ENCODE data around the gene SLC25A25.

SLC25A25 gene

DNA sequence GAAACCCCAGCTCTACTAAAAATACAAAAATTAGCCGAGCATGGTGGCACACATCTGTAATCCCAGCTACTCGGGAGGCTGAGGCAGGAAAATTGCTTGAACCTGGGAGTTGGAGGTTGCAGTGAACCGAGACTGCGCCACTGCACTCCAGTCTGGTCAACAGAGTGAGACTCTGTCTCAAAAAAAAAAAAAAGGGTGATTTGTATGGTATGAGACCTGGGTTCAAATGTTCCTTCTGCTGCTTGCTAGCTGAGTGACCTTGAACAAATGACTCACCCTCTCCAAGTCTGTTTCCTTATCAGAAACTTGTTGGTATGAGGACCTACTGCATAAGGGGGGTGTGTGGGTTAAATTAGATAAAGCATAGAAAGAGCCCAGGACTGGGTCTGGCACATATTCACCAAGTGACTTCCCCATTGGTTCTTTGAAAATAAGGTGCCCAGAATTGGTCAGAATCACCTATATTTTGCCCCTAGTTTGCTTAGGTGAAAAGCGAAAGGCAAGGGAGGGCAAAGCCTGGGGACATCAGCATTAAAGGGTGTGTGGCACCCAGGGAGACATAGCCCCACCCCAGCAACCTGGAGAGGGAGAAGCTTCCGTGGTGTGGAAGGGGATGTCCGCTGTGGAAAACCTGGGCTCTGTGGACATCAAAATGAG, 9.9 kb downstream of the SLC25A25 start:
- DNase-seq, result no peak

DNA sequence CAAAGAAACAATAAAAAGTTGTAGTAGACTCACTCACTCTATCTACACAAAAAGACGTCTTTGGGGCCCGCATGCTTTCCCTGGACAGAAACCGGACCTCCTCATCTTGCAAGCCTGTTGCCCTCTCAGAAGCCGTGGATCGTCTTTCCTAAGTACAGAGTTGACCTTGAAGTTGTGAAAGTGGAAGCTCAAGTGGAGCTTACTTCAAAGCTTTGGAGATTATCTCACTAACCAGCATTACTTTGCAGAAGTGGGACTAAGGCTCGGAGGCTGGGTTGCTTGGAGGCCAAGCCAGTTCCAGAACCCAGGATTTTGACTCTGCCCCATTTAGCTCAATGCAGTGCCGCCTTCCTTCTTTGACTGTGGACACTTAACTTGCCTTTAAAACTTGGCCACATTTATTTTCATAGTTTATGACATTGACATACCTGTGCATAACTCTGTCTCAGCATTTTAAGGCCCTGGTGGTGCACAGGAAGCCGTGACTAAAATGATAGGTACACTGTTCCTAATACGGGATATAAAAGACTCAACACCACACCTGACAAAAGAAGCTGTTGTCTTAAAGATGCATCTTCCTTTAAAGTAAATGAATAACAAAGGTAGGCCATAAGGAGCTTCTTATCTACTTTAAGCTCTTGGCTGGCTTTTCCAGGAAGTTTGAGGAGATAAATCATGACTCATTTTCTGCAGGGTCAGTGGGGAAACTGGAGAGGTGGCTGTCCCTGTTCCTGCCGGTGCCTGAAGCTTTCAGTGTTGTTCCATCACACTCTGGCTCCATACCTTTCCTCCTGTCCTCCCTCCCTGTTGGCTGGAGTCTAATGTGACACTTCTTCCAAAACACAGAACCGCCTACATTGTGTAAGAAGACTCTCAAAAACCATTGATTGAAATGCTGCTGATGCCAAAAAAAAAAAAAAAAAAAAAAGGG, 10.7 kb downstream of the SLC25A25 start:
- DNase-seq, result no peak

DNA sequence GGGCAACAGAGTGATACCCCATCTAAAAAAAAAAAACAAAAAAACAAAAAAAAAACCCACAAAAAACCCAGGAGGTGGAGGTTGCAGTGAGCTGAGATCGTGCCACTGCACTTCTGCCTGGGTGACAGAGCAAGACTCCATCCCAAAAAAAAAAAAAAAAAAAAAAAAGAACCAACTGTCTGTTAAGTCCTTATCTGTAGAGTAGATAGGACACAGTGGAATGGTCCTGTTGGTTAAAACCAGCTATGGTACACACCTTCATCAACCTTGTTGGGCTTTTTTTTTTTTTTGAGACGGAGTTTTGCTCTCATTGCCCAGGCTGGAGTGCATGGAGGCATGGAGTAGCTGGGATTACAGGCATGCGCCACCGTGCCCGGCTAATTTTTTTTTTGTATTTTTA, 12.2 kb downstream of the SLC25A25 start:
- DNase-seq, result no peak

- no peak for DNase-seq
Observed at GRCh38 chr9:128081056-128081455, 13.0 kb downstream of the SLC25A25 start.

DNA sequence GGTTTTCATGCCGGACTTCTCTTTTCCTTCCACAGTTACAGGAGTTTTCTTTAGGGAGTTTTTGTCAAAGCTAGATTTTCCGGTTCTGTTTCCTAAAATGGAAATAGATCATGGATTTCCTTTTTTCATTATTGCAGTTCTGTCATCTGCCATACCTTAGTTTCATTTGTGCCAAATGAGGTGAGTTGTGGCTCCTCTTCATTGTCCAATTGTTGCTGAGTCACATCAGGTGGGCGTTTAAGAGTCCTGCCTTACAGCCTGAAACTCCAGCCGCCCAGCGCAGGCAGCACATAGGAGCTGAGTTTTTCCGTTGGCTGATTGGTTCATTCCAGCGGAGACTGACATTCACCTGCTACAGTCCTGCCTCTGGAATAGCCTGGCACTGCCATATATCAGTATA, 14.1 kb downstream of the SLC25A25 start:
- DNase-seq, result no peak

GRCh38 chr9:128084746-128085145, 16.7 kb downstream of the SLC25A25 start:
- DNase-seq, result no peak

DNA sequence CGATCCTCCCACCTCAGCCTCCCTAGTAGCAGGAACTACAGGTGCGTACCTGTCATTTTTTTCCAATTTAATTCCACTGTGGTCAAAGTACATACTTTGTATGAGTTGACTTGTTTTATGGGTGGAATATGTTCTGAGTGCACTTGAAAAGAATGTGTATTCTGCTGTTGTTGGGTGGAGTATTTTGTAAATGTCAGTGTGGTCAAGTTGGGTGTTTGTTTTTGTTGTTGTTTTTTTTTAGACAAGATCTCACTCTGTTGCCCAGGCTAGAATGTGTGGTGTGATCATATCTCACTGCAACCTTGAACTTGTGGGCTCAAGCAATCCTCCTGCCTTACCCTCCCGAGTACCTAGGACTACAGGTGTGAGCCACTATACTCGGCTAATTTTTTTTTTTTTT, 17.9 kb downstream of the SLC25A25 start:
- DNase-seq, result no peak

DNA sequence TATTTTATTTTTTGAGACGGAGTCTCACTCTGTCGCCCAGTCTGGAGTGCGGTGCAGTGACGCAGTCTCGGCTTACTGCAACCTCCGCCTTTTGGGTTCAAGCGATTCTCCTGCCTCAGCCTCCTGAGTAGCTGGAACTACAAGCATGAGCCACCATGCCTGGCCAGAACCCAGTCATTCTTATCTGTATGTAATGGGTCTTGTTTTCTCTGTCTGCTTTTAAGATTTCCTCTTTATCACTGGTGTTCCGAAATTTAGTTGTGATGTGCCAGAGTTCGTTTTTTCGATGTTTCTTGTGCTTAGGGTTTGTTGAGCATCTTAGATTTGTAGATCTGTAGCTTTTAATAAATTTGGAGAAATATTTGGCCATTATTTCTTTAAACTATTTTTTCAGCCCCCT, 19.2 kb downstream of the SLC25A25 start:
- no peak for DNase-seq

- peak in 1 of 2 donors; percentile 32 for DNase-seq
Observed at GRCh38 chr9:128088253-128088945, 20.4 kb downstream of the SLC25A25 start.

DNA sequence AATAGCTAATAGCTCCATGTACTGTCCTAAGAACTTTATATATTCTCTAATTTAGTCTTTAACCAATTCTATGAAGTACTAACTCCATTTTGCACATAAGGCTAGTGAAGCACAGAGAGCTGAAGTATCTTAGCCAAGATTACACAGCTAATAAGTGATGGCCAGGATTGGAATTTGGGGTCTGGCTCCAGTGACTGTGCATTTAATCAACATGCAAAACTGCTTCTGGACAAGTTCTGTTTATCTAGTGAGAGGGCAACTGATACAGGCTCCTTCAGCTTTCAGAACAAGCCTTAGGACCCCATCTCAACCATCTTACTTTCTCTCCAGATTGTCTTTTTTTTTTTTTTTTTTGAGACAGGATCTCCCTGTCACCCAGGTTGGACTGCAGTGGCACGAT, 21.3 kb downstream of the SLC25A25 start:
- no peak for DNase-seq

GRCh38 chr9:128091144-128091543, 23.1 kb downstream of the SLC25A25 start:
- DNase-seq, result no peak

GRCh38 chr9:128091571-128091970, 23.5 kb downstream of the SLC25A25 start:
- no peak for DNase-seq

DNA sequence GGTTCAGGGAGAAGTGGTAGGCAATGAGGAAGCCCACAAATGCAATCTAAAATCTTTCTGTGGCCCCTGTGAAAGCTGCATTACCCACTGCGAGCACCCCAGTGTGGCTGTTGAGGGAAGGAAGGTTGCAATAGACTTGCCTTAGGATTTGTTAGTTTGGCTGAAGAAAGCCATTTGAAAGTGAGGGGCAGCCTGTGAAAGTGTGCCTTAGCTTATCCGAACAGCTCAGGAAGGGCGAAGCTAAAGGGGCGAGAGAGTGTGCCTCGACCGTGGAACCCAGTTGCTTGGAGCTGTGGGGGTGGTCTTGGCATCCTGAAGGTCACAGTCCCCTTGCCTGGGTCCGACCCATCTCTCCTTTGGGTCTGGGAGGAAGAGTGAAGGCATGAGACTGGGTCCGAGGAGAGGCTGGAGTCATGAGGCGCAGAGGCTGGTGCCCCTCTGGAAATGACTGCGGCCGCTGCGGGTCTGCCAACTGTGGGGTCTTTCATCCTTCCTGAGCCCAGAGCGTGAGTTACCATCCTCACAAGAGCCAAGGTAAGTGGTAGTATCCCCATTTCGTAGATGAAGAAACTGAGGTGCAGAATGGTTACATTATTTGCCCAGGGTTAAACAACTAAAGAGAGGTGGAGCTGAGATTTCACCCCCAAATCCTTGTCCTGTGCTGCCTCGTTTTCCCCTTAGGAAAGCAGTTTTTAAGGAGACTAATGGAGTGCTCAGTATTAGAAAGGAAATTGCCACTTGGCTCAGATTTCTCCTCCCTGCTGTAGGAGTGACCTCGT, 24.4 kb downstream of the SLC25A25 start:
- DNase-seq, result no peak

DNA sequence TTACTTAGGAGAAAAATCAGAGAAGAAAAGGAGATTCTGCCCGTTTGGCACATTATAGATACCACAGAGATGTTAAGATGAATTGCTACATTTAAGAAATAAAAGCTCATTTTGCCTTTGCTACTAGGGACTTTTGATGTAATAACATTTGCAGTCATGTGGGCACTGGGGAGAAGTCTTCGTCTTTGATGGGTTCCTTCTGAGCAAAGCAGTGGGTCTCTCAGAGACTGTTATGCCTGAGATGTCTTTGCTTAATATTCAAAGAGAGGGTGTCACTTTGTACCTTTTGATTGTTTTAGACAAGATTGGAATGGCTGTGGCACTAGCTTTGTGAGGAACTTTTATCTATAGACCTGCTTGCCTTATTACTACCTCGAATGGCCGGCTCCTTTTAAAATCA, 25.0 kb downstream of the SLC25A25 start:
- DNase-seq, result peak in 1 of 2 donors; percentile 31

DNA sequence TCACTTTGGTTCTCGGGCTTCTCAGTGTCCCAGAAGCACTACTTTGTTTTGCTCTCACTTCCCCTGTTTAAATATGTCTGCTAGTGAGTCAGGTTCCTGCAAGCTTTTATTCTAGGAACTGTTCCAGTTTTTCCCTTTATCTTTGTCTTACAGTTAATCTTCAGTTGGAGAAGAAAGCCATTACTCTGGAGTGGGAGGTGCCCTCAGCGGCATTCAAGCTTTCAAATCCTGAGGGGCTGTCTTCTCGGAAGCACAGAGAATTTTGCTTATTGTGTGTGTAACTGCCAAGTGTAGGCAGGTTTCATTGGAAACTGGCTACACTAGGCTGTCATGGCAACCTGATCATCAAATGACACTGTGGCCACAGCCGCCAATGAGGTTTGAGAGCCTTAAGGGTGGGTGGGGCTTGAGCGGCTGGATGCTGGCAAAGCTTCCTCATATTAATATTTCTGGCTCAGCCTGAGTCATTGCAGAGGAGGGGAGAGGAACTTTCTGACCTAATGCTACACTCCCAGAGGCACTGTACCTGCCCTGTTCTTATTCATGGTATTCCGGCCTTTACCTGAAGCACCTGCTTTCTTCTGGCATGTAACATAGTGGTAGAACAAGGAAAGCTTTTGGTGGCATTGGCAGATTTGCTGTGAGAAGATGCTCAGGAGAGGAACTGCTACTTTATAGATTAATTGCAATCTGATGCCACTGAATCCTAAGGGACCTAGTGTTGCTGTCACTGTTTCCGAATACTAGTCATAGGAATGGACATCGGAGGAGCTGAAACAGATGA, 26.3 kb downstream of the SLC25A25 start:
- DNase-seq, result peak; percentile 79 to 87

DNA sequence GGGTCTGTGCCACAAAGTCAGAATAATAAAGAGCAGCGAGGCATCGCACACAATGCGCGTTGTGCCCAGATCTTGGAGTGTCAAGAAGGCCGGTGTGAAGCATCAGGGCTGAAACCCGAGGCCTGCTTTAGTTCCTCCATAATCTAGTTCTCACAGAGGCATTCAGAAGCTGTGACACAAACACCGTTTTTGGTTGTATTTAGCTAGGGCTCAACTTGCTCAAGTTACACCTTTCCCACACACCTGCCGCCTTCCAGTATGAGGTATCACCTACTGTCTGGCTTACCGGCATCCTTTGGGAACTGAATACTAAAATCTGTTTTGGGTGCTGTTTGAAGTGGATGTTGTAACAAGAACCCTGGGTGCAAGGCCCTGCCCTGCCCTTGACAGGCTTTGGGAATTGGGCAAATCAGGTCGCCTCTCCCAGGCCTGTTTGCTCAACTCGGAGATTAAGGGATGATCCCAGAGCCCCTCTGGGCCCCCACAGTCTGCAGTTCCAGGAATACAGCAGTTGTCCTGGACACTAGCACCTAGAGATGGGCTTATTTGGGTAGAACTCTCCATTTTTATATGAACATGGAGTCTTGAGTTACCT, 27.0 kb downstream of the SLC25A25 start:
- DNase-seq, result no peak

DNA sequence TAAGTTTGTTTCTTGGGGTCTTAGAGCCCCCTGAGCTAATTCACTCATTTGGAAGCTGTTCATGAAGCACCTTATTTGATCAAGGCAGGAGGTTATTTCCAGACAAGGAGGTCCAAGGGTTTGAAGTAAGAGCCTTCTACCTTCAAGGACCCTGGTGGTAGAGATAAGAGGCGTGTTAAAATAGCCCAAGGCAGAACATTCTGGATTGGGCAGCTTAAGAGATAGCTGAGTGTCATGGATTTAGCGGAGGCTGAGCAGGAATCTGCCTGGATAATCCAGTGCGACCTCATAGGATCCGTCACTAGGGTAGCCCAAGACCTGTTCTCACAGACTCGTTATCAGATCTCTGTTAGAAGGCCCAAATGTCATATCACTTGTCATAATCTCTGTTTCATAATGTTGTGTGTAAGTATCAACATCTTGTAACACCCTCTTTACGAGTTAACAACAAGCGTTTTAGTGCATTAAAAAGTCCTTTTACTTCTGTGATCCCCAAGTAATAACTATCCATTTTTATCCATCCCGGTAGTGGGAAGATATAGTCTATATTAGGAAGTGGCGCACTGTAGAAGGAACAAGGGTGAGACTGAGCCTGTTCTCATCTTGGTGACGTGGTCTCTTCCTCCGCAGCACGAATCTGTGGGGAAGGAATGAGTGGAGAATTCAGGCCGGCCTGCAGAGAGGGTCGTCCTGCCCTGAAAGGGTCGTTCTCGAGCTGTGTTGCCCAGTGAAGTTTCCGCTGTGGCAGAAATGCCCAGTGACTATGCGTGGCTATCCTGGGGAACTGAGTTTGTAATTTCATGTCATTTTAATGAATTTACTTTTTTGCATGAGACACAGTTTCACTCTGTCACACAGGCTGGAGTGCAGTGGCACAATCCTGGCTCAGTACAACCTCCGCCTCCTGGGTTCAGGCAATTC, 28.8 kb downstream of the SLC25A25 start:
- no peak for DNase-seq

- DNase-seq, result no peak
Observed at GRCh38 chr9:128097543-128098296, 29.7 kb downstream of the SLC25A25 start.

Measured in CD4-positive, alpha-beta T cell treated with Interferon alpha-2 for 1 hour (primary cell).